ELR (cell line): ENCODE data around the gene AURKAIP1.
"Not testable (repeated sequence)": the region's sequence is repeated elsewhere in the genome, so short reads cannot be mapped to it uniquely, and the experiment has no call there.

Experiments used
- DNase-seq: peaks from one replicate; pipeline ENCODE4 v3.0.0-alpha.2; 2015; ENCODE audit warnings: low read depth

Gene AURKAIP1

GRCh38 chr1:1406101-1406820 lies 31.3 kb upstream of the AURKAIP1 start:
- no peak for DNase-seq

DNA sequence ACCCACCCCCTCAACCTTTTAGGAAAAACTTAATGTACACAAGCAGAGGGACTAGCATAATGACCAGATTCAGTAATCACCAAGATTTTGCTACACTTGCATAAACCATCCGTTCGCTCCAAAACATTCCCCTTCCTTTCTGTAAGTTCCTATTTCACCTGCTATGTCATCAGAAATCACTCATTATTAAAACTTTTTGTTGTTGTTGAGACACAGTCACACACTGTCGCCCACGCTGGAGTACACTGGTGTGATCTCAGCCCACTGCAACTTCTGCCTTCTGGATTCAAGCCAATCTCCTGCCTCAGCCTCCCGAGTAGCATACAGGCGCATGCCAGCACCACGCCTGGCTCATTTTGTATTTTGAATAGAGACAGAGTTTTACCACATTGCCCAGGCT lies 28.6 kb upstream of the AURKAIP1 start:
- no peak for DNase-seq

DNA sequence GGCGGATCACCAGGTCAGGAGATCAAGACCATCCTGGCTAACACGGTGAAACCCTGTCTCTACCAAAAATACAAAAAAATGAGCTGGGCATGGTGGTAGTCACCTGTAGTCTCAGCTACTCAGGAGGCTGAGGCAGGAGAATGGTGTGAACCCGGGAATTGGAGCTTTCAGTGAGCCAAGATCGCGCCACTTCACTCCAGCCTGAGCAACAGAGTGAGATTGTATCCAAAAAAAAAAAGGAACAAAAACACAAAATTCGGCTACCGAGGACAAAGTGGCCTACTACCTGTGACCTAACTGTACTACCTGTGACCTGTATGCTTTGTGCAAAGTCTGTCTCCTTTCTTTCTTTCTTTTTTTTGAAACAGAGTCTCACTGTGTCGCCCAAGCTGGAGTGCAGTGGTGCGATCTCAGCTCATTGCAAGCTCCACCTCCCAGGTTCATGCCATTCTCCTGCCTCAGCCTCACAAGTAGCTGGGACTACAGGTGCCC lies 27.9 kb upstream of the AURKAIP1 start:
- not testable (repeated sequence) for DNase-seq

DNA sequence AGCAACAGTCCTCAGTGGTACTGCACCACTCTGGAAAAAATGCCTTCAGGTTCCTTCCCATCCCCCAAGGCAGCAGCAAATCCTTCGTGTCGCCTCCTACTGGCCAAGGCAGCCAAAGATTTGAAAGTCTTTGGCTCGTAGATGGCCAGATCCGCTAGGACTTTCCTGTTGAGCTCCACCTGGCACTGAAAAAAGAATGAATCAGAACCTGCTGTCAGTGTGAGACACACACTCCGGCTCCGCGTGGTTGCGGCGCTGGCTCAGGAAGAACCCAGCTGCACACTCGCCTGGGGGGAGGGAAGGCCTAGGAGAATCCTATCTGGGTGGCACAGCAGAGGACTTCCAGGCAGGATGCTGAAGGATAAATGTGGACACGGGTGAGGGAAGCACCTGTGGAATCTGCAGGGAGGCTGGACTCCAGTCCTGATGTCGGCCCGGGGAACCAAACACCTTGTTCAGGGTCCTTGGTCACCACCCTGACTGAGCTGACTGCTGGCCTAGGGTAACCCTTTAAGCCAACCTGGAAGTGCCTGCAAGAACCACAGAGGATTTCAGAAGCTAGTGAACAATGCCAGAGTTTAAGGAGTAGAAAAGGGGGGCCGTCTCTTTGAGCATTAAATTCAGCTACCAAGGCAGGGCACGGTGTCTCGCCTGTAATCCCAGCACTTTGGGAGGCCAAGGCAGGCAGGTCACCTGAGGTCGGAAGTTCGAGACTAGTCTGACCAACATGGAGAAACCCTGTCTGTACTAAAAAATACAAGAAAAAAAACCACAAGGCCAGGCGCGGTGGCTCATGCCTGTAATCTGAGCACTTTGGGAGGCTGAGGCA lies 27.3 kb upstream of the AURKAIP1 start:
- DNase-seq = peak; percentile 78

GRCh38 chr1:1401457-1402010 lies 26.5 kb upstream of the AURKAIP1 start:
- DNase-seq = no peak

DNA sequence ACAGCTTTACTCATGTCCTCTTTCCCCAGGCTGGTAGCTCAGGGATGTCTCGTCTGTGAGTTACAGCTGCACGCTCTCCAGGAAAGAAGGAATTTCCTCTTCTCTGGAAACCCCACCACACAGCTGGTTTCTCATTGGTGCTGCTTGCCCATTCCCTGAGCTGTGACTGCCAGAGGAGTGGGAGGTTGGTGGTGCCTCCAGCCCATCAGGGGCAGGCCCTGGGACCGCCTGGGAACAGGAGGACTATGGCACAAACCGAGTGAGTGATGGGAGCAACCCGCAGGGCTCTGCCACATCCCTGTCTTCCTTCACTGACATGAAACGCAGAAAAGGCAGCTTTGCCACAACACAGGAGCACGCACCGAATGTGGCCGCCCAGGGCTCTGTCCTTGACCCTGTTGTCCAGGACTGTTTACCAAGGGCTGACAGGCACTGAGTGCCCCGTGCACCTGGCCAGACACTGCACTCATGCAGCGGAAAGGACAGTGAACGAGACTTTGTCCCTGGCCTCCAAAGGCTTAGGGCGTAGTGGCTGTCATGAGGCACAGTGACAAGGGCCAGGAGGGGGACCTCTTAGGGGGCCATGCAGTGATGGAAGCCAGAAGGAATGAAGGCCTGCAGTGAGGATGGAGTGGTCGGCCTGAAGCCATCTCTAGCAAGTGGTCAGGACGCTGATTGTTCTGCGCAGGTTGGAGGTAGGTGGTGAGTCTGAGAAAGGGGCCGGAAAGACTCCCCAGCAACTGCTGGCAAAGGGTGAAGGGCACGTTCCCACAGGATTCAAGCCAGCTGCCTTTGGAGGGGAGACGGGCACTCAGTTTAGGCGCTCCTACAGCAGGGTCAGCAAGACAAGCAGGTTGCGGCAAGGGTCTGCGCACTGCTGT lies 25.8 kb upstream of the AURKAIP1 start:
- DNase-seq = peak; percentile 45

- peak; percentile 47 for DNase-seq
Observed at GRCh38 chr1:1399872-1400575, 25.0 kb upstream of the AURKAIP1 start.

DNA sequence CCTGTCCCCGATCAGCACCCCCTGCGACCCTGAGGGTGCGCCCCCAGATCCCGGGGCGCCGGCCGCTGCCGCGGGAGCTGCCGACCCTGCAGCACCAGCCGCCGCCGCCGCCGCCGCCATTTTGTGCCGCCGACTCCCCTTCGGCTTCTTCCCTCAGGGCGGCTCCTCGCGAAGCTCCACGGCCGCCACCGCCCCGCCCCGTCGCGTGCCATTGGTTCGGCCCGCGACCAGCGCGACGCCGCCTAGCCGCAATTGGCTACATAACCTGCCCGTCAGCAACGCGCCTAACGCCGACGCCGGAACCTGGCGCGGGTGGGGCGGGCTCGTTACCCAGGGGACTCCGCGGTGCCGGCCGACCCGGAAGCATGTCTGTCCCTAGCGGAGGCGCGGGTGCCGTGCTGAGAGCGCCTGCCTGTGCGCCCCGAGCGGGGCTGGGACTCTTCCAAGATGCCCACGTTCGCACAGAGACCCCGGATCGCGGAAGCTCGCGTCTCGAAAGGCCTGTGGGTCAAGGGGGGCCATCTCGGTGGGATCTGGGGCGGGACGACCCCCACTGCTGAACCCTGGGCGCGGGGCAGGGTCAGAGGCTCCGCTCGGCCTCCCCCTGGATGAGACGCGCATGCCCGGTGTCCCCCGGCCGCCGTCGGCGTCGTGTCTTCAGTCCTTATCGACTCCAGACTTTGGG lies 24.3 kb upstream of the AURKAIP1 start, which contains the start of gene CCNL2:
TSS of gene CCNL2 (minus strand) at position 149 of the 685 bp plus-strand sequence. CDS start at position 120, 29 bp downstream.
- peak; percentile 98 for DNase-seq

DNA sequence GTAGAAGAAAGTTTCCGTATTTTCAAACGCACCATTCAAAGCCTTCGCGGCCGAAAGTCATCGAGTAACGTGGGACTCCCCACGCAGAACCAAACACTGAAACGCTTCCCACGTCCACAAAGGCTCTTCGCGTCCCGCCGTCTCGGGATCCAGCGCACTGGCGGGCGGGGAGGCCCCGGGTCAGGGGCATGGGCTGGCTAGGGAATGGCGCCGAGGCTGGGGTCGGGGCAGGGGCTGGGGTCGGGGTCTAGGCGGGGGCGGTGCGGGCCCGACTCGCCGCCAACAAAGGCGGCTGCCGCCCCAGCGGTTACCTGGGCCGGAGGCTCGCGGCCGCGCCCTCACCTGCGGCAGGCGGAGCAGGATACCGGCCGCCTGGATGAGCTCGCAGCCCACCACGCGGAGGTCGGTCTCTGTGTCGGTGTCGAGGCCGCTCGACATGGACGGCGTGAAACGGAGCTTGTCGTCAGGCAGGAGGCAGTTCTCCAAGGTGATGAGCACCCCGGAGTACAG lies 23.7 kb upstream of the AURKAIP1 start:
- no peak for DNase-seq

DNA sequence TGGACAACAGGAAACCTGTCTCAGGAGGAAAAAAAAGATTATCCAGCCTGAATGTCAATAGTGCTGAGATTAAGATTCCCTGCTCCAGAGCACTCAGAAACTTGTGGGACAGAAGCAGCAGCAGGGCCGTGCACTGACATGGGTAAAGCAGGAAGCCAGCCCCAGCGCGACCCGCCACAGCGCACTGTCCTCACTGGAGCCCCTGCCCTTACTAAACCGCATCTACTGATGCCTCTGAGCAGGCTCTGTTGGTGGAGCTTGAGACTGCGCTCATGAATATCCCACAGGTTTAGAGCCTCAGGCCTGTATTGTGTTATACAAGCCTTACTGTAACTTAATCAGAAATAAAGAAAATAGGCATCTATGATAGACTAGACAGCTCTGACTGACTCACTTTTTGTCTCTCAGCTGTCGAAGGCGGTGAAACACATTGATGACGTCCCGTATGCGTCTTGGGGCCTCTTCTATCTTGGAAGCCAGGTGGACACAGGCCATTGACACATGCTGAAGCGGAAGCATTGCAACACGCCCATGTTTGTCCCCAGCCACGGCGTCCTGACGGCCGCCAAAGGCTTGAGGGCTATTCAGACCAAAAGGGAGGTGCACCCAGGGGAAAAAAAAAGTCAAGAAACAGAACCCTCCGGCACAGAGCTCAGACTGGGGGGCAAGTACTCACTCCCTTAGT lies 23.0 kb upstream of the AURKAIP1 start:
- peak; percentile 41 for DNase-seq

DNA sequence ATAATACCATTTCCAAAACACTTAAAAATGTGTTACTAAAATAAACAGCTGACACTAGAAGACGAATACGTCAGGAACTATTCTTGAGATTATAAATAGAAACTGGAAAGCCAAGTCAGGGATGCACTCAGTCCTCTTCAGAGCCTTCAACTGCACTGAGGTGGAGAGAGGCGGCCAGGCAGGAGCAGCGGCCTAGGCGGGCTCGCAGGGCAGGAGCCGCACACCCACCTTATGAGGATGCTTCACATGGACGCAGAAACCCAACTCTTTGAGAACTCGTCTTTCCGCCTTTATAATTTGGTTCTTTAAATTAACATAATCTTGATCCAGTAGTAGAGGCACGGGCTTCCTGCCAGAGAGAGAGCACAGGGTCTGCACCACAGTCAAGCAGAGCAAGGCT lies 20.2 kb upstream of the AURKAIP1 start:
- DNase-seq = no peak

DNA sequence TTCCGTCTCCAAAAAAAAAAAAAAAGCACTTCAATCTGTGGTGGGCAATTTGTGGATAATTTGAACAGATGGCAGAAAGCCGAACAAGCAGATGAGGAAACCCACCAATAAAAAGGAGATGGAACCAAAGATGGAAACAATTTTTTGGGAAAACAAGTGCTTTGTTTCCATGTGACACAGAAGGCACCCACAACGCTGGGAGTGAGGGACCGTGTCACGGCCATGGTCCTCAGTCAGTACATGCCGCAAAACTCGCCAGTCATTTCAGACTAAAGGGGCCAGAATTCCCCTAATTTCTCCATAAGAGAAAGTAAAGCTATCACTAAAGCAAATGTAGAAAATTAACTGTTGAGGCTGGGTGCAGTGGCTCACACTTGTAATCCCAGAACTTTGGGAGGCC lies 19.1 kb upstream of the AURKAIP1 start:
- no peak for DNase-seq

- DNase-seq = no peak
Observed at GRCh38 chr1:1393428-1393827, 18.4 kb upstream of the AURKAIP1 start.

DNA sequence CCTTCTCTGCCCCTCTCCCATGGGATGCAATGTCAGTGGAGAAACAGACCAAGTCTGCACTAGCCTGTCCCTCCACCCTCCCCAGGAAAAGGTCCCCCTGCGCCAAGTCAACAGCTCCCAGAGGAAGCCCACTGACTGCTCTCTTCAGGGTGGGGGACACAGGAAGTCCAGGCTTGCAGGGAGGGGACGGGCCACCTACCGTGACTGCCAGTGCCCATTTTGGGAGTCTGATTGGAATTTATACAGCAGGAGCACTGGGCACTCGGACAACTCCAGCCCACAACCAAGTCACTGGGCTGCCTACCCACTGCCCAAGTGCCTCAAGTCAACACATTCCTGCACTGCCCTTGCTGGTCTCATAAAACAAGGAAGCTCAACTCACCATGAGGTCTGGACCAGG lies 18.0 kb upstream of the AURKAIP1 start:
- no peak for DNase-seq

- no peak for DNase-seq
Observed at GRCh38 chr1:1391225-1391624, 16.2 kb upstream of the AURKAIP1 start.

- no peak for DNase-seq
Observed at GRCh38 chr1:1390675-1391074, 15.7 kb upstream of the AURKAIP1 start.

- DNase-seq = no peak
Observed at GRCh38 chr1:1388078-1388472, 13.1 kb upstream of the AURKAIP1 start.

DNA sequence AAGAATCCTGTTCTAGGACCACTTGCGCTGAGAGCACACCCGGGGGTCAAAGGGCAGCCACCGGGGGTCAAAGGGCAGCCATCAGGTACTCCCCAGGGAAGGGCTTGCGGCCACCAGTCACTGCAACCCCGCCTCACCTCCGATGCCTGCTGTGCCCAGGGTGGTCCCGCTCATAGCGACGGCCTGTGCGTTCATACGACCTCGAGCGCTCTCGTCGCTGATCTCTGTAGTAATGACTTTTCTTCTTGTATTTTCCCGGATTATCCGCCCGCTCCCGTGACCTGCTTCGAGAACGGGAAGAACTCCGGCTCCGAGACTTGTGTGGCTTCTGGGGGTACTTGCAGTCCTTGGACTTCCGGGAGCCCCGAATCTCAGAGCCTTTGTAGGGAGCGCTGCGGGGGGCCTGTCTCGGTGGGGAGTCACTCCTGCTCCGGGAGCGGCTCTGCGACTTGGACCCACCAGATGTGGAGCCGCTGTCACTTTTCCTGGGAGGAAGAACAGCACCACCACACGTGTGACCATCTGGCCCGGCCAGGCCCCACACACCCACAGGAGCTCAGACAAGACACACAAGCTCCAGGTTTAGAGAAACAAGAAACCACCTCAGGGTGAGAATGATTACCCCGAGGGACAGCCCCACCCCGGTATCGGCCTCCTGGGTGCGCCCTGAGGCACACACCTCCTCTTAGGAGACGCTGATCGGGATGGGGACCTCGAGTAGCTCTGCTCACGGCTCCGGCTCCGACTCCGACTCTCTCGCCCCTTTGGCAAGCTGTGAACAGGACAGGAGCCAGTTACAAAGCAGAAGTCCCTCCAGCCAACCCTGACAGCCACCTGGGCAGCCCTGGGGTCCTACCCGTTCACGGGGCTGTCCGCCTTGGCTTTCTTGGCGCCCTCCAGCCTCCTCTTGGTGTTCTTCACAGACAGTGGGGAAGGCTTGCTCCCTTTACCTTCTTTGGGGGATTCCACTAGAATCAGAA lies 12.4 kb upstream of the AURKAIP1 start:
- no peak for DNase-seq

GRCh38 chr1:1385931-1386330 lies 10.9 kb upstream of the AURKAIP1 start:
- no peak for DNase-seq
